ENCODE results near the gene POLD1.

DNA sequence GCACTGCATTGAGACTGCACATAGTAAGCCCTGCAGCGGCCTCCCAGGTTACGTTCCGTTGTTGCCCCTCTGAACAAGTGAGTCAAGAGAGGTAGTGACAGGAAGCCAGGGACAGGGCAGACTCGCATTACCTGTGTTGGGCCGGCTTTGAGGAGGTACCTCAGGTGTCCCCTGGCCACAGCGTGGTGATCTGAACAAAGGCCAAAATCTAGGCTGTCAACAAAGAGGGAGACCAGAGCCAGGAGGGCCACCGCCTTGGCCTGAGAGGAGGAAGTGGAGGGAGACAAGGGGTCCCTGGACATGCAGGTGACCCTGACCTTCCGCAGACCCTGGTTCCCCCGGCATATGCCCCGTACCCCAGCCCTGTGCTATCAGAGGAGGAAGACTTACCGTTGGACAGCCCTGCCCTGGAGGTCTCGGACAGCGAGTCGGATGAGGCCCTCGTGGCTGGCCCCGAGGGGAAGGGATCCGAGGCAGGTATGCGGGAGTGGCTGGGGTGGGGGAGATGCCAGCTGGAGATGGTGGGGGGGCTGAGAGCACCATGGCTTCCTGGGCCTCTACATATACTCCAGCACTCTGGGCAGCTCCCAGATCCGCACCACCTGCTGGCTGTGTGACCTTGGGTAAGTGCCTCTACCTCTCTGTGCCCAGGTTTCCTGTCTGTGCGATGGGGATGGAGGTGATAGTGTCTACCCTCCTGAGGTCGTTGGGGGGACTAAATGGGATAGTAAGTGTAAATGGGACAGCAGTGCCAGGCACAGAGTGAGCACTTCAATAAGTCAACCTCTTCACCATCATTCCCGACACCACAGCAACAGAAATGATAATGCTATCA is 39.3 kb downstream of the POLD1 start:
- TF ChIP-seq, protein P1, sequence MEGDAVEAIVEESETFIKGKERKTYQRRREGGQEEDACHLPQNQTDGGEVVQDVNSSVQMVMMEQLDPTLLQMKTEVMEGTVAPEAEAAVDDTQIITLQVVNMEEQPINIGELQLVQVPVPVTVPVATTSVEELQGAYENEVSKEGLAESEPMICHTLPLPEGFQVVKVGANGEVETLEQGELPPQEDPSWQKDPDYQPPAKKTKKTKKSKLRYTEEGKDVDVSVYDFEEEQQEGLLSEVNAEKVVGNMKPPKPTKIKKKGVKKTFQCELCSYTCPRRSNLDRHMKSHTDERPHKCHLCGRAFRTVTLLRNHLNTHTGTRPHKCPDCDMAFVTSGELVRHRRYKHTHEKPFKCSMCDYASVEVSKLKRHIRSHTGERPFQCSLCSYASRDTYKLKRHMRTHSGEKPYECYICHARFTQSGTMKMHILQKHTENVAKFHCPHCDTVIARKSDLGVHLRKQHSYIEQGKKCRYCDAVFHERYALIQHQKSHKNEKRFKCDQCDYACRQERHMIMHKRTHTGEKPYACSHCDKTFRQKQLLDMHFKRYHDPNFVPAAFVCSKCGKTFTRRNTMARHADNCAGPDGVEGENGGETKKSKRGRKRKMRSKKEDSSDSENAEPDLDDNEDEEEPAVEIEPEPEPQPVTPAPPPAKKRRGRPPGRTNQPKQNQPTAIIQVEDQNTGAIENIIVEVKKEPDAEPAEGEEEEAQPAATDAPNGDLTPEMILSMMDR (IDR thresholded peaks at IDR 0.05), result no peak
- no peak for TF ChIP-seq ZFX (IDR thresholded peaks at IDR 0.05; ENCODE audit: borderline replicate concordance)
